Measurements from ENCODE around the gene UBE3B.

- TF ChIP-seq CTCF (IDR thresholded peaks at IDR 0.05) (no peak), POLR2A (IDR thresholded peaks at IDR 0.05) (no peak)
Observed at GRCh38 chr12:109489016-109489954, 11.9 kb downstream of the UBE3B start.
